DND-41 (cell line): ENCODE data around the gene ACTR2.

Source experiments
- ATAC-seq: fragments of 200-7000 bp; cut with Tn5 transposase; 3 replicates; pipeline ENCODE4 v1.9.1; 2021; ENCODE audit warnings: low read depth; ENCODE audit not compliant: insufficient read depth
- DNase-seq: peaks from one replicate; pipeline ENCODE4 v3.0.0-alpha.2; 2020
- H2AFZ ChIP-seq: 2 replicates; pipeline ENCODE4 v1.6.0; 2012; ENCODE audit warnings: low read depth, low read length
- H3K27ac ChIP-seq: 2 replicates; pipeline ENCODE4 v1.5.1; 2012; ENCODE audit warnings: low read length, inconsistent platforms
- H3K27me3 ChIP-seq: fragments of 200-600 bp; sonication (generic); 2 replicates; pipeline ENCODE4 v1.6.0; 2012; ENCODE audit warnings: low read length, mild to moderate bottlenecking, inconsistent platforms; ENCODE audit not compliant: insufficient read depth, poor library complexity
- H3K36me3 ChIP-seq: 2 replicates; pipeline ENCODE4 v1.5.1; 2012; ENCODE audit warnings: low read length, inconsistent platforms; ENCODE audit not compliant: insufficient read depth
- H3K4me1 ChIP-seq: 2 replicates; pipeline ENCODE4 v1.5.1; 2012; ENCODE audit warnings: mild to moderate bottlenecking, low read length; ENCODE audit not compliant: insufficient read depth
- H3K4me2 ChIP-seq: 2 replicates; pipeline ENCODE4 v1.6.0; 2012; ENCODE audit warnings: mild to moderate bottlenecking, moderate library complexity, low read length, inconsistent platforms; ENCODE audit not compliant: insufficient read depth
- H3K4me3 ChIP-seq, 2 experiments: fragments of 200-600 bp in 1 of 2; shearing (Covaris generic) in 1 of 2; 2 replicates each; pipeline ENCODE4 v1.5.1; 2012 to 2016; ENCODE audit warnings: inconsistent platforms in 2 of 2, low read length in 2 of 2, mild to moderate bottlenecking in 2 of 2, low read depth in 1 of 2, moderate library complexity in 1 of 2
- H3K79me2 ChIP-seq: 2 replicates; pipeline ENCODE4 v1.6.0; 2012; ENCODE audit warnings: low read length, inconsistent platforms; ENCODE audit not compliant: insufficient read depth
- H3K9ac ChIP-seq: 2 replicates; pipeline ENCODE4 v1.6.0; 2012; ENCODE audit warnings: low read depth, mild to moderate bottlenecking, inconsistent platforms, low read length, moderate library complexity
- H3K9me3 ChIP-seq: 2 replicates; pipeline ENCODE4 v1.5.1; 2012; ENCODE audit warnings: low read length, moderate library complexity, mild to moderate bottlenecking, inconsistent platforms; ENCODE audit not compliant: insufficient read depth, severe bottlenecking
- H4K20me1 ChIP-seq: 2 replicates; pipeline ENCODE4 v1.6.0; 2012; ENCODE audit warnings: low read length; ENCODE audit not compliant: insufficient read depth
- EZH2 ChIP-seq: IDR thresholded peaks from 3 replicates; pipeline ENCODE4 v1.6.1; 2012; ENCODE audit warnings: borderline replicate concordance, low read depth, mild to moderate bottlenecking, moderate library complexity, low read length, inconsistent platforms; ENCODE audit not compliant: severe bottlenecking
- TF ChIP-seq, protein P1 (sequence below): IDR thresholded peaks from 2 replicates; pipeline ENCODE4 v1.5.1; 2012; ENCODE audit warnings: borderline replicate concordance, low read length, moderate library complexity, mild to moderate bottlenecking; ENCODE audit not compliant: poor library complexity, severe bottlenecking; ENCODE audit errors: extremely low read depth

ACTR2 gene

DNA sequence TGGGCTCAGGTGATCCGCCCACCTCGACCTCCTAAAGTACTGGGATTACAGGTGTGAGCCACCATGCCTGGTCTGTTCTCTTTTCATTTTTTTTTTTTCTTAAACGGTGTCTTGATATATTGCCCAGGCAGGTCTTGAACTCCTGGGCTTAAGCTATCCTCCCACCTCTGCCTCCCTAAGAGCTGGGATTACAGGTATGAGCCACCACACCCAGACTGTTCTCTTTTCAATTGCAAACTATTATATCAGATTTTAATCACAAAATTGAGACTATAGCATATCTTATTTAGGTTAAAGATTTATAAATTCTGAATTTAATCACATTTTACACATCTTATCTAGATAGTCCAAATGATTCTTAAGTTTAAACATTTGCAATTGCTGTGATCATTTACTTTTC is 15.5 kb upstream of the ACTR2 start:
- Histone ChIP-seq H3K27me3 (no peaks in the 10 kb centered on the region), H3K4me2 (no peak overlapping the region), H3K79me2 (no peaks in the 10 kb centered on the region), H3K36me3 (no peaks in the 10 kb centered on the region), H3K4me1 (no peaks in the 10 kb centered on the region), H3K4me3 (no peak overlapping the region), H4K20me1 (no peaks in the 10 kb centered on the region), H3K9ac (no peak overlapping the region), H3K9me3 (no peaks in the 10 kb centered on the region), H2AFZ (no peak overlapping the region), H3K27ac (no peak overlapping the region)
- no peak for DNase-seq
- TF ChIP-seq, protein P1, sequence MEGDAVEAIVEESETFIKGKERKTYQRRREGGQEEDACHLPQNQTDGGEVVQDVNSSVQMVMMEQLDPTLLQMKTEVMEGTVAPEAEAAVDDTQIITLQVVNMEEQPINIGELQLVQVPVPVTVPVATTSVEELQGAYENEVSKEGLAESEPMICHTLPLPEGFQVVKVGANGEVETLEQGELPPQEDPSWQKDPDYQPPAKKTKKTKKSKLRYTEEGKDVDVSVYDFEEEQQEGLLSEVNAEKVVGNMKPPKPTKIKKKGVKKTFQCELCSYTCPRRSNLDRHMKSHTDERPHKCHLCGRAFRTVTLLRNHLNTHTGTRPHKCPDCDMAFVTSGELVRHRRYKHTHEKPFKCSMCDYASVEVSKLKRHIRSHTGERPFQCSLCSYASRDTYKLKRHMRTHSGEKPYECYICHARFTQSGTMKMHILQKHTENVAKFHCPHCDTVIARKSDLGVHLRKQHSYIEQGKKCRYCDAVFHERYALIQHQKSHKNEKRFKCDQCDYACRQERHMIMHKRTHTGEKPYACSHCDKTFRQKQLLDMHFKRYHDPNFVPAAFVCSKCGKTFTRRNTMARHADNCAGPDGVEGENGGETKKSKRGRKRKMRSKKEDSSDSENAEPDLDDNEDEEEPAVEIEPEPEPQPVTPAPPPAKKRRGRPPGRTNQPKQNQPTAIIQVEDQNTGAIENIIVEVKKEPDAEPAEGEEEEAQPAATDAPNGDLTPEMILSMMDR, result no peak
- no peak for TF ChIP-seq EZH2
- ATAC-seq, result no peak

DNA sequence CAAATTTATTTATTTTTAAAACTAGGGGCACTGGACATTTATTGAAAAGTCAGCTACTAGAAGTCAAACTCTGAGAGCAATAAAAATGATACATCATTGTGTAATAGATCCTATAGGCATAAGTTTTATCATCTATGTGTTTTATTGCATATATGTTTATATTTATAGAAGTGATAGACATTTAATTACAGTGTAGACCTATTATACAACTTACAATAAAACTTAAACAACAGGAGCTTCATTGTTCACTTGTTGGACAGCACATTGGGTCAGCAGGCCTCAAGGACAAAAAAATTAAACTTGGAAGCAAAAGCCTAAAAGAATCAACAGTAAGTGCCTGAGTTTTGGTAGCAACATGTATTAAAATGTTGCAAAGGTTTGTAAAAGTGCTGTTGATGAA is 15.0 kb upstream of the ACTR2 start:
- ATAC-seq (no peak), DNase-seq (no peak)
- no peaks in the 10 kb centered on the region for H4K20me1 ChIP-seq
- H3K36me3 ChIP-seq, result no peaks in the 10 kb centered on the region
- H2AFZ ChIP-seq, result no peak overlapping the region
- H3K9ac ChIP-seq, result no peak overlapping the region
- H3K27me3 ChIP-seq, result no peaks in the 10 kb centered on the region
- TF ChIP-seq EZH2, result no peak
- TF ChIP-seq, protein P1, result no peak
- no peak overlapping the region for H3K27ac ChIP-seq
- no peak overlapping the region for H3K4me2 ChIP-seq
- no peaks in the 10 kb centered on the region for H3K9me3 ChIP-seq
- no peaks in the 10 kb centered on the region for H3K4me1 ChIP-seq
- H3K4me3 ChIP-seq, result no peak overlapping the region
- no peaks in the 10 kb centered on the region for H3K79me2 ChIP-seq

DNA sequence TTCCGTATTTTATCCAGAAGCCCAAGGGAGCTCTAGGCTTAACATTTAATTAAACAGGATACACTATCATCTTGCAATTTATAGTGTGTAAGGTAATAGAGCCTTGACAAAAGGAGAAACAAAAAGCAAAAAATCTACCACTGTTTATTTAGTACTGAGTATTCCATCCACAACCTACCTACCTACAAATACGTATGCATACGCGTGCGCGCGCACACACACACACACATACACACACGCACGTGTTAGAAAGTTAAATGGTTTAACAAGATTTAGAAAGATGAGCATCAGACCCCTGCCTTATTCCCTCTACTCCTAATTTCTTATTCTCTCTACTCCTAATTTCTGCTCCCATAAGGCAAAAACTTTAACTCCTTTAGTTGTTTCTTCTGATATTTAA is 14.6 kb upstream of the ACTR2 start:
- Histone ChIP-seq H4K20me1 (no peaks in the 10 kb centered on the region), H3K9me3 (no peaks in the 10 kb centered on the region), H2AFZ (no peak overlapping the region), H3K4me2 (no peak overlapping the region), H3K27me3 (no peaks in the 10 kb centered on the region), H3K79me2 (no peaks in the 10 kb centered on the region), H3K9ac (no peak overlapping the region), H3K4me1 (no peaks in the 10 kb centered on the region), H3K4me3 (no peak overlapping the region), H3K36me3 (no peaks in the 10 kb centered on the region), H3K27ac (no peak overlapping the region)
- DNase-seq (no peak), ATAC-seq (no peak)
- TF ChIP-seq EZH2, result no peak
- TF ChIP-seq, protein P1, result no peak

DNA sequence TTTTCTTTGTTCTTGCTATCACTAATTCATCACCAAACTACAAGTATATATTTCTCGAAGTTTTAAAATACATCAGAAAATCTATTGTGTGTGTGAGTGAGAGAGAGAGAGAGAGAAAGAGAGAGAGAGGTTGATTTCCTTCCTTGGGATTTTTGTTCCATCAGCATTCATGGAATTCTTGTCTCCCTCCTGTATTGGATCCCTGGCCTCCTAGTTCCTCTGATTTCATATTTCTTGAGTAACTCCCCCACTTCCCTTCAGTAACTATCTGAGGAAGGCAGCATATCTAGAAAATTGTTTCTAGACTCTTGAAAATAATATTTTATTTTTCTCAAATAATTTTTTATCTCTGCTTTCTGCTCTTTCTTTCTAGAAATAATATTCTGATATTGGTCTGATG is 13.3 kb upstream of the ACTR2 start:
- no peaks in the 10 kb centered on the region for H3K79me2 ChIP-seq
- no peak overlapping the region for H2AFZ ChIP-seq
- H3K27me3 ChIP-seq, result no peaks in the 10 kb centered on the region
- H3K4me3 ChIP-seq, result no peak overlapping the region
- TF ChIP-seq, protein P1, result no peak
- TF ChIP-seq EZH2, result no peak
- DNase-seq (no peak), ATAC-seq (no peak)
- no peaks in the 10 kb centered on the region for H4K20me1 ChIP-seq
- H3K27ac ChIP-seq, result no peak overlapping the region
- no peaks in the 10 kb centered on the region for H3K4me1 ChIP-seq
- H3K9ac ChIP-seq, result no peak overlapping the region
- H3K9me3 ChIP-seq, result no peaks in the 10 kb centered on the region
- no peak overlapping the region for H3K4me2 ChIP-seq
- no peaks in the 10 kb centered on the region for H3K36me3 ChIP-seq
